ENCODE data around the gene SMIM14.
"Not testable (repeated sequence)": the region's sequence is repeated elsewhere in the genome, so short reads cannot be mapped to it uniquely, and the experiment has no call there.

The SMIM14 gene

GRCh38 chr4:39533541-39533940 is 105.1 kb downstream of the SMIM14 start:
- no peak for DNase-seq (ENCODE audit: low read depth in 2 of 3, low spot score in 1 of 3)

- DNase-seq (ENCODE audit: low read depth in 2 of 3, low spot score in 1 of 3): not testable (repeated sequence)
Observed at GRCh38 chr4:39532237-39532636, 106.4 kb downstream of the SMIM14 start.

- no peak for DNase-seq (ENCODE audit: low read depth in 2 of 3, low spot score in 1 of 3)
Observed at GRCh38 chr4:39530682-39531081, 108.0 kb downstream of the SMIM14 start.

- DNase-seq (ENCODE audit: low read depth in 2 of 3, low spot score in 1 of 3): no peak
Observed at GRCh38 chr4:39529534-39529933, 109.1 kb downstream of the SMIM14 start.

- DNase-seq (ENCODE audit: low read depth in 2 of 3, low spot score in 1 of 3): no peak
Observed at GRCh38 chr4:39528061-39528465, 110.6 kb downstream of the SMIM14 start.

- DNase-seq (ENCODE audit: low read depth in 2 of 3, low spot score in 1 of 3): peak; percentile 80 to 91 (median 85)
Observed at GRCh38 chr4:39527296-39528060, 111.2 kb downstream of the SMIM14 start, which contains the start of gene UGDH. TSS of gene UGDH (minus strand) at chr4:39527439. CDS start at chr4:39521512, 5,927 bp downstream.

GRCh38 chr4:39526765-39527295 is 111.8 kb downstream of the SMIM14 start:
- peak in 2 of 3 donors; percentile 18 to 34 for DNase-seq (ENCODE audit: low read depth in 2 of 3, low spot score in 1 of 3)

GRCh38 chr4:39525822-39526690 is 112.6 kb downstream of the SMIM14 start:
- no peak for DNase-seq (ENCODE audit: low read depth in 2 of 3, low spot score in 1 of 3)

GRCh38 chr4:39524161-39524957 is 114.3 kb downstream of the SMIM14 start:
- DNase-seq (ENCODE audit: low read depth in 2 of 3, low spot score in 1 of 3): no peak

- DNase-seq (ENCODE audit: low read depth in 2 of 3, low spot score in 1 of 3): no peak
Observed at GRCh38 chr4:39522068-39522467, 116.6 kb downstream of the SMIM14 start.

- no peak for DNase-seq (ENCODE audit: low read depth in 2 of 3, low spot score in 1 of 3)
Observed at GRCh38 chr4:39521253-39521919, 117.3 kb downstream of the SMIM14 start.

GRCh38 chr4:39518484-39518883 is 120.2 kb downstream of the SMIM14 start:
- DNase-seq (ENCODE audit: low read depth in 2 of 3, low spot score in 1 of 3): no peak

- no peak for DNase-seq (ENCODE audit: low read depth in 2 of 3, low spot score in 1 of 3)
Observed at GRCh38 chr4:39516407-39516966, 122.2 kb downstream of the SMIM14 start.

- DNase-seq (ENCODE audit: low read depth in 2 of 3, low spot score in 1 of 3): not testable (repeated sequence)
Observed at GRCh38 chr4:39515669-39516401, 122.8 kb downstream of the SMIM14 start.

- no peak for DNase-seq (ENCODE audit: low read depth in 2 of 3, low spot score in 1 of 3)
Observed at GRCh38 chr4:39514888-39515401, 123.7 kb downstream of the SMIM14 start.

- DNase-seq (ENCODE audit: low read depth in 2 of 3, low spot score in 1 of 3): not testable (repeated sequence)
Observed at GRCh38 chr4:39514266-39514665, 124.4 kb downstream of the SMIM14 start.

GRCh38 chr4:39510348-39510929 is 128.2 kb downstream of the SMIM14 start:
- DNase-seq (ENCODE audit: low read depth in 2 of 3, low spot score in 1 of 3): no peak

GRCh38 chr4:39505581-39505980 is 133.1 kb downstream of the SMIM14 start:
- no peak for DNase-seq (ENCODE audit: low read depth in 2 of 3, low spot score in 1 of 3)

GRCh38 chr4:39504538-39504937 is 134.1 kb downstream of the SMIM14 start:
- no peak for DNase-seq (ENCODE audit: low read depth in 2 of 3, low spot score in 1 of 3)
